Coronary artery (tissue), 2 donors: ENCODE measurements around the gene CORO2A.
A peak's percentile ranks its signal among the peaks of the same experiment; 100 is the strongest.
"Not testable (repeated sequence)": the region's sequence is repeated elsewhere in the genome, so short reads cannot be mapped to it uniquely, and the experiment has no call there.

Source experiments
- DNase-seq: peaks from one replicate; pipeline ENCODE4 v3.0.0-alpha.2; 2017; ENCODE audit warnings: low spot score
- H3K27ac ChIP-seq, 2 donors: fragments of 200-600 bp; sonication (generic); one replicate each; pipeline ENCODE4 v1.5.1; 2016 to 2019
- H3K4me3 ChIP-seq: fragments of 200-600 bp; sonication (generic); 2 replicates; pipeline ENCODE4 v1.5.1; 2016; ENCODE audit warnings: mild to moderate bottlenecking, moderate library complexity
- CTCF ChIP-seq: fragments of 200-600 bp; sonication (generic); IDR thresholded peaks from one replicate; pipeline ENCODE4 v1.5.1; 2019; ENCODE audit warnings: antibody characterized with exemption

CORO2A gene

GRCh38 chr9:98094316-98094715, 98.1 kb downstream of the CORO2A start:
- Histone ChIP-seq H3K27ac (no peak overlapping the region), H3K4me3 (no peak overlapping the region)
- DNase-seq = no peak
- TF ChIP-seq CTCF = no peak

- no peak for DNase-seq
- no peak for TF ChIP-seq CTCF
- no peak overlapping the region for H3K4me3 ChIP-seq
- H3K27ac ChIP-seq = no peak overlapping the region
Measured at GRCh38 chr9:98092613-98092931, 99.9 kb downstream of the CORO2A start.

GRCh38 chr9:98091735-98092612, 100.5 kb downstream of the CORO2A start:
- no peak for TF ChIP-seq CTCF
- DNase-seq = no peak

GRCh38 chr9:98090674-98091073, 101.8 kb downstream of the CORO2A start:
- not testable (repeated sequence) for H3K4me3 ChIP-seq, DNase-seq, H3K27ac ChIP-seq

More at GRCh38 chr9:98091735-98092612, 100.5 kb downstream of the CORO2A start:
- H3K27ac ChIP-seq = no peak overlapping the region
- no peak overlapping the region for H3K4me3 ChIP-seq

GRCh38 chr9:98087420-98088354, 104.8 kb downstream of the CORO2A start:
- Histone ChIP-seq H3K4me3 (peak overlapping the region; percentile 68), H3K27ac (no peak overlapping the region)
- DNase-seq = no peak
- no peak for TF ChIP-seq CTCF

- H3K4me3 ChIP-seq = no peak overlapping the region
- H3K27ac ChIP-seq = no peak overlapping the region
- TF ChIP-seq CTCF = no peak
- DNase-seq = no peak
Measured at GRCh38 chr9:98086461-98086860, 106.0 kb downstream of the CORO2A start.

GRCh38 chr9:98085944-98086343, 106.5 kb downstream of the CORO2A start:
- Histone ChIP-seq H3K27ac (no peak overlapping the region), H3K4me3 (no peak overlapping the region)
- TF ChIP-seq CTCF = no peak
- DNase-seq = no peak
